Smooth muscle cell of the pulmonary artery (primary cell): ENCODE measurements around the gene TUBA4A. TPM values are rescaled to one million over a fixed set of nuclear protein-coding genes. Genes with fewer than 3 reads are reported as not detected.

Source experiments
- total RNA-seq: library from RNA; depleted of rRNA; stranded (reverse); fragments of >200 nt; gene quantifications from 2 replicates; pipeline ENCODE4 v1.2.3, GENCODE V29; 2014

The TUBA4A gene
- 17.9 and 19.6 TPM in 2 replicates for total RNA-seq

DNA sequence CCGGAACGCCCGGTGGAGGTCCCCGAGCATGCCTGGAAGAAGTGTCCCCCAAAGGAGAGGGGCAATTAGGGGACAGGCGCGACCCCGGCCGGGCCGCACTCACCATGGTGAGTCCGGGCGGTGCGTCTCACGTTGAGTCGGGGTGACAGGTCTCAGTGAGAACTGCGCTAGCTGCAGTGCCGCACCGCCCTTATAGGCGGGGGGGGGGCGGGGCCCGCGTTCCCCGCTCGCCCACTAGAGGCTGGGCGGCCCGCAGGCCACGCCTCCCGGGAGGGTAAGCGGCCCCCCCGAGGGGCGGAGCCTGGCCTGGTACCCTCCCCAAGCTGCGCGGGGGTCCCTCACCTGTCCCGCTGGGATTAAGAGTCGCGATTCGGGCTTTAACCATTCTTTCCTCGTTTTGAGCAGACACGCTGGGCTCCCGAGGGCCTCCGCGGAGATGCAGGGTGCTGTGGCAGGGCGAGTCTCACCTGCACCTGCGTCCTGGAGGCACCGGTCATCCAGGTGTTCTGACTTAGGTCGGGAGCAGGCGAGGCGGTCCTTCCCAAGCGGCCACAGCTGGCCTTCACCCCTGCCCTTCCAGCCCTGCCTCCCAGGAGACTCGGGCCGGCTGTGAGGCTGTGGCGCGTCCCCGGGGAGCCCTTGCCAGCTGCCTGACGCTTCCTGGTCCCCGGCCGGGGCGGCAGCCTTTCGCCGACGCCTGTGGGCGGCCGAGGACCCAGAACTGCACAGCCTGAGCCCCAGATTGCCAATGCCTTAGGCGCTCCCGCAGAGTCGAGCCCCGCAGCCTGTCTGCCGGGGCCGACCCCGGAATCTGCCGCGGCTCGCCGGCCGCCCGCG is at the start of gene TUBA4A:
Gene TUBA4A, minus strand, starts transcription at position 166 of the 837 bp plus-strand sequence. Its CDS starts 60 bp downstream, at position 106.

DNA sequence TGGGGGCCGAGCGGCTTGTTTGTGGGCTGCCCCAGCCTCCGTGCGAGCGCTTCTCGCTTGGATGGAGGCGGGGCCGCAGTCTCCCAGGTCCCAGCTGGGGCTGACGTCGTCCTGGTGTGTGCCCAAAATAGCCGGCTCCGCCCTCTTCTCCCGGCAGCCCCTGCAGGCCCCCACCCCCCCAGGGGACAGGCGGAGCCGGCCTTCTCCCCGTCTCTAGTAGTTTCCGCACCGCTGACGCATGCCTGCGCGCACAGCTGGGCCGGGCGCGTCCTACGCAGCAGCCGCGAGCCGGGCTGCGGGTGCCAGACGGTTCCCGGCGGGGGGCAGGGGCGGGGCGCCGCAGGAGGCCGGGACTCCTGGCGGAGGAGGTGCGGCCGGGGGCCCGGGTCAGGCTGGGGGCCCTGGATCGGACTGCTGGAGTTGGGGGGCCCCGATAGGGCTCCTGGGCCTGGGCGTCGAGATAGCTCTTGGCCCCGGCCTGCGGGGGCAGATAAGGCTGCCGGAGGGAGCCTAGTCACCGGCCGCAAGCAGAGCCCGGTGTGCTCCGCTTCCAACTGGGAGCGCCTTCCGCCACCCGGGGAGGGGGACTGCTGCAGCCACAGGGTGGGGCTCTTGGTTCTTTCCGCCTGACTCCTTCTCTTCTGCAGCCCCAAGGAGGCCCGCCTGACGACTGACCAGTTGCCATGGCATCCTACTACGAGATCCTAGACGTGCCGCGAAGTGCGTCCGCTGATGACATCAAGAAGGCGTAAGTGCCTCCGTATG is 25.6 kb upstream of the TUBA4A start, which contains the start of gene DNAJB2:
Gene DNAJB2, plus strand, starts transcription at position 216 of the 765 bp plus-strand sequence. Its CDS starts 468 bp downstream, at position 684.

DNA sequence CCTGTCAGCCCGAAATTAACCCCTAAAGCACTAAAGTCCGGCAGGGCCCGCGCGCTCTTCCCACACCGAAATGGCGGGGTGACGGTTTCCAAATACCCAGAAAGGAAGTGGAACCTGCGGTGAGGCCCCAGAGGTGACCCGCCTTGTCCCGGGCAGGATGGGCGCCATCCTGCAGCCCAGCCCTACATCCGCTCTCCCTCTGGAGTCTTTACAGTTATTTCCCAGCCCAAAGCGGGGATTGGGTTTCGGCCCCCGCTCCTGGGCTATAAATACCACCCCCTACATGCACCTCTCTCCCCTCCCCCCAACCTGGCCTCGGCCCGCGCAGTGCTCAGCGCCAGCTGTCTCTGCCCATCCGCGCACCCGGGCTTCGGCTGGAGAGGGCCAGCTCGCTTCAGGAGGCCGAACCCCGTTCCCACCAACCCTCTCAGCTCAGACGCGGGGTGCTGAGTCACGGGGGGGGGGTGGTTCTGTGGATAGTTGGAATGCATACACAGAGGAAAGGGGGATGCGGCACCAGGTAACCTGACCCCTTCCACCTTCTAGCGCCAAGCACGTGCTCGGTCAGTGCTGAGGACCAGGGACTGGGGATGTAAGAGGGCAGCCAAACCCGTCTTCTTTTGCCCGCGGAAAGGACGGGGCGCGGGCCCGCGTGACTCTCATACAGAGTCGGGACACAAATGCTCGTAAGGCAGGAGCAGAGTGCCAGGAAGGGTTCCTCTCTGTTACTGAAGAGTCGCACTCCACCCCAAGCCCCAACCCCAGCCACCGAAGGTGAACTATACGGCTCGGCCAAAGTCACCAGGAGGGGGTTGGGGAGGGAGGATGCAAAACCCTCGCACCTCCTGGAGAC is 592 bp downstream of the TUBA4A start, which contains the start of gene TUBA4B:
Gene TUBA4B, plus strand, starts transcription at position 344 of the 853 bp plus-strand sequence. Its CDS starts 165 bp downstream, at position 509.

DNA sequence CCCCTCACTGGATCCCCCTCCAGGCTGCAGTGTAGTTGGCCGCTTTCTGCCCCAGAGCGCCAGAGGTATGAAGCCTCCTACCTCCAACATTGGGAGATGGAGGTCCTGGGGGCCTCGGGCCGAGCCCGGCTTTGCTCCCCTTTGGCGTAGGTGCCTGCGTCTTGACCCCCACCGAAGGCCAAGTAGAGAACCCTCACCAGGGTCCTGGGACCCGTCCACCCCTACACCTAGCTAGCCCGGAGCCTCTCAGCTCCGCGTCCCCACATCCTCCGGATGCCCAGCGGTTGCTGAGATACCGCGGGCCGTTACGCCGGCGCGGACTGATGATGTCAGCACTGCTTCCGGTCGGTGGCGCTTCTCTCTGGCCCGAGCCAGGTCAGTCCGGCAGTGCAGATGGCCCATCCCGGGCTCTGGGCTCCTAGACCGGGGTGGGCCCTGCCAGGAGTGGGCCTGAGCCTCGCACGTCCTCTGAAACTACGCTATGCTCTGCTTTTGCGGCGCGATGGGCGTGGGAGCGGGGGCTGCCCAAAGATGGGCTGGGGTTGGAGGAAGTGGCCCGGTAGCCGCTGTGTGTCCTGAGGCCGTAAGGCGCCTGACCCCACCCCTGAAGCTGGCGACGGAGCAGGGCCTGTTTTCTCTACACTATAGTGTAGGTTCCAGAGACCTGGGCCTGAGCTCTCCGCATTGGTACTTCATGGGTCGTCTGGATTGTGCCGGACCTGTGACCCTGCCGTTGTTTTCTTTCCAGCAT is 8.4 kb downstream of the TUBA4A start, which contains the start of the genes GLB1L and STK16:
Gene GLB1L, minus strand, starts transcription at position 297 of the 751 bp plus-strand sequence. CDS start 1,871 bp downstream, outside the sequence.
Gene STK16, plus strand, starts transcription at position 332 of the 751 bp plus-strand sequence. CDS start 521 bp downstream, outside the sequence.

DNA sequence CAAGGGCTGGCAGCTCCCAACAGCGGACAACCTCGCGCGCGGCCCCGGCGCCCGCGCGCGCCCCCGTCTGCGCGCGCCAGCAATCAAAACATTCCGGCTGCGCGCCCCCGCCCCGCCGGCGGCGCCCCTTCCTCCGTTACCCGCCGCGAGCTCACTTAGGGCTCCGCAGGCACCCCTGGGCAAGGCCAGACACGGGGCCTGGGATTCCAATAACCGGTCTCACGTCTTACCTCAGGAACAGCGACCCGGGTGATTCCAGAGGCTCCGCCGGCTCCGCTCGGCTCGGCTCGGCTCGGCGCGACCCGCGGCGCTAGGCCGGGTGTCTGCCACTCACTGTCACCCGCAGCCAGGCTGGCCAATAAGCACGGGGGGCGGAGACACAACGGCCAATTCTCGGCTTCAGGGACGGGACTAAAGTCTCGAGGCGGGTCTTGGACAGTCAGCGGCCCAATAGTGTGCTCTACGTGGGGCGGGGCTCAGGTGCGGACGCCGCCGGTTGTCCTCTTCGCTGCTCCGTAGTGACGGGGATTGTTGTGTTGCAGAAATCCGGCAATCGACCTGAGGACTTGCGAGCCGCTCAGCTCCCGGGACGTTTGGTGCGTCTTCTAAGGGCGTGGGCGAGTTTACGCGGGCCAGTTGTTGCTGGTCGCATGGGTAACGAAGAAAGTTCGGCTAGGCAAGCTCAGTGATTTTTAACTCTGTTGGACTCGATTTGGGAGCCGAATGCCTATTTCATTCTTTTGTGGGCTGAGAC is 24.2 kb downstream of the TUBA4A start, which contains the start of the genes ANKZF1 and ATG9A:
Gene ANKZF1, plus strand, starts transcription at position 502 of the 754 bp plus-strand sequence. CDS start 452 bp downstream, outside the sequence.
Gene ATG9A, minus strand, starts transcription at position 332 of the 754 bp plus-strand sequence. CDS start 1,612 bp downstream, outside the sequence.

DNA sequence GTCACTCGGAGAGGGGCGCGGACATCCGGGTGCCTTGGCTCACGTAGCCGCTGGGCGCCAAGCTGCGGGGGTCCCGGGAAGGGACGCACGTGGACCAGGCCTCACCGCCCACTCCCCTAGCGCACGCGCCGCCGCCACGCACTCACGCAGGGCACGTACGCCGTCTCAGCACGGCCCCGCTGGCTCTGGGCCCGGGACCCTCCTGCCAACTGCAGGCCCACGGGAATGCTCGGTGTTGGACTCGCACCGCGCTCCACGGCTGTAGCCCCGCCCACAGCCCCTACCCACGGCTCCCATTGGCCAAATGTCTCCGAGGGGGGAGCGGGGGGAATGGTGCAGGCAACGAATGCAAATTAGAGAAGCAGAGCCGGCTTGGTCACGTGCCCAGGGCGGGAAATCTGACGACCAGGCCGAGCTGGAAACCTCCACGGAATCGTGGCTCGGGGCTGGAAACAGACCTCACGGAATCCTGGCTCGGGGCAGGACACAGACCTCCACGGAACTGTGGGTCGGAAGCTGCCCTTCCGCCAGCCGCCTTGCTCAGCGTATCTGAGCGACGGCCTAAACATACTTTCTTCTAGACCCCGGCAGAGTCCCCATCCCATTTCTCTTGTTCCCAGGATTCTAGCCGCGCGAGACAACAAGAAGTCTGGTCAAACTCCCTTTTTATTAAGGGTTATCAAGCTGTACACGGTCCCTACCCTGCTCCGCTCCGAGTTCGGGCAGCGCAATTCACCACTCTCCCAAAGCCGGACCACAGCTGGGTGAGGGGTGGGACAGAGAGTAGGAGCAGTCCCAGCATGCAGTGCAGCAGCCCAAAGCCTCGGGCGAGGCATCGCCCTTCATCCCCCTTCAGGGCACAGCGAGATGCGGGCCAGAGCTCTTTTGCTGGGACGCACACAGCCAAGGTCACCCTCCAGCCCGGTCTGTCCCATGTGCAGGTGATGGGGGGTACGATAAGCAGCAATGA is 34.7 kb downstream of the TUBA4A start, which contains the start of gene ABCB6:
Gene ABCB6, minus strand, starts transcription at position 227 of the 970 bp plus-strand sequence. CDS start 285 bp downstream, outside the sequence.

DNA sequence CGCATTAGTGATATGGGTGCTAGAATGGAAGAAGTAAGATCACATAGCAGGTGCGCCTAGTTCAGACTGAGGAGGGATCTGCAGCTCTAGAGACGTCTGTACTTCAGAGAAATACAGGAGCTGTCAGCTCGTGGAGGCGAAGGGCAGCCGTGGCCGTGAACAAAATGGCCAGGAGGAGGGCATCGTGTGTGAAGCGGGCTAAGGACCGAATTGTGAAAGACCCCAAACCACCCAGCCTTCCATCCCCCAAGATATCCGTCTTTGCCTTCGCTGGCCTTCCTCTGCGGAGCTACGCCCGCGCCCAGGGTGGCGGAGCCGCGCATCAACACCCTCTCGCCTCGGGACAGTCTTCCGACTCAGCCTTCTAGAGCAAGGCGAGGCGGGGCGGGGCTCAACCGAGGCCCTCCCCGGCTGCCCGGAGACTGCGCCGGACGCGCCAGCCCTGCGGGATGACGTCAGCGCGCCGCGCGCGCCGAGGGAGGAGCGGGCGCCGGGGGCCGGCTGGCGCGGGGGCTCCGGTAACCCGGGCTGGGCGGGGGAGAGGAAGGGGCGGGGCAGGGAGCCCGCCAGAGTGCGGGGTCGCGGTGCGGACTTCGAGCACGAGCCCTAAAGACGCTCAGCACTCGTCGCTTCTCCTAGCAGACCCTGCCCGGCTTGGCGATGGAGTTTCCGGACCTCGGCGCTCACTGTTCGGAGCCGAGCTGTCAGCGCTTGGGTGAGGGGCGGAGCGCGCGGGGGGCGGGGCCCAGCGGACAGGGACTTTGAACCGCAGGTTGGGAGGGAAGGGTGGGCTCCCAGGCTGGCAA is 47.2 kb downstream of the TUBA4A start, which contains the start of gene ZFAND2B:
Gene ZFAND2B, plus strand, starts transcription at position 455 of the 806 bp plus-strand sequence. Its CDS starts 206 bp downstream, at position 661.

Other genes starting within 250 kb of the TUBA4A start
- 0.03 TPM in 1 of 2 replicates, not detected in the other for gene CFAP65, start 212.4 kb downstream of the TUBA4A start, total RNA-seq
- gene IHH, start 193.0 kb downstream of the TUBA4A start, total RNA-seq: not detected in 2 replicates
- 18.5 and 22.0 TPM in 2 replicates for gene NHEJ1, start 93.1 kb downstream of the TUBA4A start, total RNA-seq
- gene SLC23A3, start 83.9 kb downstream of the TUBA4A start, total RNA-seq: 2.9 and 8.1 TPM in 2 replicates
- gene CNPPD1, start 77.0 kb downstream of the TUBA4A start, total RNA-seq: 31.5 and 43.7 TPM in 2 replicates
- 75.5 and 88.8 TPM in 2 replicates for gene RETREG2, start 75.6 kb downstream of the TUBA4A start, total RNA-seq
- 18.1 and 26.0 TPM in 2 replicates for gene ZFAND2B, start 47.1 kb downstream of the TUBA4A start, total RNA-seq
- 69.9 and 77.9 TPM in 2 replicates for gene ABCB6, start 35.0 kb downstream of the TUBA4A start, total RNA-seq
- 73.2 and 73.7 TPM in 2 replicates for gene ATG9A, start 24.3 kb downstream of the TUBA4A start, total RNA-seq
- gene ANKZF1, start 24.1 kb downstream of the TUBA4A start, total RNA-seq: 41.4 and 52.1 TPM in 2 replicates
- gene GLB1L, start 8.5 kb downstream of the TUBA4A start, total RNA-seq: 12.1 and 14.9 TPM in 2 replicates
- gene STK16, start 8.4 kb downstream of the TUBA4A start, total RNA-seq: 31.2 and 31.4 TPM in 2 replicates
- not detected in 2 replicates for gene TUBA4B, start 675 bp downstream of the TUBA4A start, total RNA-seq
- gene DNAJB2, start 25.4 kb upstream of the TUBA4A start, total RNA-seq: 74.7 and 78.8 TPM in 2 replicates
- 23.5 and 45.4 TPM in 2 replicates for gene PTPRN, start 55.5 kb upstream of the TUBA4A start, total RNA-seq
- not detected in 2 replicates for gene RESP18, start 78.8 kb upstream of the TUBA4A start, total RNA-seq
- 68.5 and 91.9 TPM in 2 replicates for gene DNPEP, start 134.0 kb upstream of the TUBA4A start, total RNA-seq
- 1.1 and 3.0 TPM in 2 replicates for gene DES, start 164.5 kb upstream of the TUBA4A start, total RNA-seq
- 45.7 and 87.2 TPM in 2 replicates for gene SPEG, start 180.9 kb upstream of the TUBA4A start, total RNA-seq
- gene GMPPA, start 245.0 kb upstream of the TUBA4A start, total RNA-seq: 60.6 and 64.6 TPM in 2 replicates